GM12878 (cell line): ENCODE data around the gene HPCA.

Experiments
- EP300 ChIP-seq, 2 experiments: fragments of 150-350 bp in 1 of 2; IDR thresholded peaks; 2 replicates each; pipeline ENCODE4 v1.6.1; 2011 to 2012; ENCODE audit warnings: low read depth in 2 of 2, low read length in 2 of 2, borderline replicate concordance in 1 of 2, improper control_type of control experiment in 1 of 2, inconsistent platforms in 1 of 2; ENCODE audit not compliant: control insufficient read depth in 1 of 2
- EZH2 ChIP-seq: IDR thresholded peaks from 2 replicates; pipeline ENCODE4 v1.6.1; 2012; ENCODE audit warnings: low read depth, mild to moderate bottlenecking, control low read depth, inconsistent platforms, low read length, borderline replicate concordance; ENCODE audit not compliant: control insufficient read depth
- GABPA ChIP-seq: IDR thresholded peaks from 2 replicates; pipeline ENCODE4 v1.6.1; 2014; ENCODE audit warnings: antibody characterized with exemption, low read depth, mild to moderate bottlenecking, inconsistent platforms
- NR2F1 ChIP-seq: fragments of 450-650 bp; conservative IDR thresholded peaks from 2 replicates; pipeline ENCODE4 v1.6.1; 2017; ENCODE audit warnings: mild to moderate bottlenecking
- NRF1 ChIP-seq: conservative IDR thresholded peaks from 2 replicates; pipeline ENCODE4 v1.6.1; 2011; ENCODE audit warnings: mild to moderate bottlenecking, low read depth, low read length, improper control_type of control experiment
- RBBP5 ChIP-seq: fragments of 200-600 bp; sonication (generic); conservative IDR thresholded peaks from 2 replicates; pipeline ENCODE4 v1.6.1; 2016
- SIN3A ChIP-seq: IDR thresholded peaks from 2 replicates; pipeline ENCODE4 v1.6.1; 2012; ENCODE audit warnings: low read depth, low read length, improper control_type of control experiment
- SP1 ChIP-seq: IDR thresholded peaks from one replicate; pipeline ENCODE4 v1.6.1; 2011; ENCODE audit warnings: low read depth, low read length
- ZNF274 ChIP-seq: IDR thresholded peaks from one replicate; pipeline ENCODE4 v1.8.0; 2011; ENCODE audit not compliant: insufficient read length, insufficient read depth
- TF ChIP-seq, protein P1 (sequence below), 3 experiments: IDR thresholded peaks in 2 of 3; conservative IDR thresholded peaks in 1 of 3; 2 replicates each; pipeline ENCODE4 v1.5.1; 2011; ENCODE audit warnings: low read depth in 3 of 3, low read length in 3 of 3, mild to moderate bottlenecking in 3 of 3, control low read depth in 2 of 3, moderate library complexity in 2 of 3, inconsistent platforms in 1 of 3, mixed read lengths in 1 of 3; ENCODE audit not compliant: control insufficient read depth in 2 of 3, insufficient read depth in 1 of 3; ENCODE audit errors: extremely low read depth in 1 of 3
- TF ChIP-seq, protein P2 (sequence below): IDR thresholded peaks from 2 replicates; pipeline ENCODE4 v1.6.1; 2012; ENCODE audit warnings: low read length, inconsistent platforms

DNA sequence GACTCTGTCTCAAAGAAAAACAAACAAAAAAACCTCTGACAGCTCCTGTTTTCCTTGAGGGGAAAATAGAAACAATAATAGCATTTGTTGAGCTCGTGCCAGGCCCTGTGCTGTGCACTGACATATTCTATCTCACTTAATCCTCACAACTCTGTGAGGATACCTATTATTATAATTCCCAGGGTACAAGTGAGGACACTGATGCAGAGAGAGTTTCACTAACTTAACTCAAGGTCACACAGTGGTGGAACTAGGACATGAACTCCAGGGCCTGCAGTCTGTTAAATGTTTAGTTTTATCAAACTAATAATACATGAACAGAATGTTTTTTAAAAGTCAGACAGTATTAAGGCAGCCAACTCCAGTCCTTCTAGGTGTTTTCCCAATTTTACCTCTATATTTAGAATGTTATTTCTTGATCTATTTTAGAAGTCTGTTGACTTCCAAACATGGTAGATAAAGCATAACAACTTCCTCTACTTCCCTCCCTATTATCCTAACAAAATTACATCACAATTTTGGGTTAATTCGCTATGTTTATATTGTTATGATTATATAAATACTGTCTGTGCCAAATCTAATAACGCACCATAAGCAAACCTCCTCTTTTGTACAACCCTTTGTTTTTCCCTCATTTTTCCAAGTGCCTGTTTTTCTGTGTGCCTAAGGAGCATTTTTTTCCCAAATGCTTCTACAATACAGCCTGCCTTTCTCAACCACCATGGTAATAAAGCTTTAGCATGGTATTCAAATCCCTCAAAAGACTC, 20.5 kb upstream of the HPCA start:
- TF ChIP-seq, protein P1, sequence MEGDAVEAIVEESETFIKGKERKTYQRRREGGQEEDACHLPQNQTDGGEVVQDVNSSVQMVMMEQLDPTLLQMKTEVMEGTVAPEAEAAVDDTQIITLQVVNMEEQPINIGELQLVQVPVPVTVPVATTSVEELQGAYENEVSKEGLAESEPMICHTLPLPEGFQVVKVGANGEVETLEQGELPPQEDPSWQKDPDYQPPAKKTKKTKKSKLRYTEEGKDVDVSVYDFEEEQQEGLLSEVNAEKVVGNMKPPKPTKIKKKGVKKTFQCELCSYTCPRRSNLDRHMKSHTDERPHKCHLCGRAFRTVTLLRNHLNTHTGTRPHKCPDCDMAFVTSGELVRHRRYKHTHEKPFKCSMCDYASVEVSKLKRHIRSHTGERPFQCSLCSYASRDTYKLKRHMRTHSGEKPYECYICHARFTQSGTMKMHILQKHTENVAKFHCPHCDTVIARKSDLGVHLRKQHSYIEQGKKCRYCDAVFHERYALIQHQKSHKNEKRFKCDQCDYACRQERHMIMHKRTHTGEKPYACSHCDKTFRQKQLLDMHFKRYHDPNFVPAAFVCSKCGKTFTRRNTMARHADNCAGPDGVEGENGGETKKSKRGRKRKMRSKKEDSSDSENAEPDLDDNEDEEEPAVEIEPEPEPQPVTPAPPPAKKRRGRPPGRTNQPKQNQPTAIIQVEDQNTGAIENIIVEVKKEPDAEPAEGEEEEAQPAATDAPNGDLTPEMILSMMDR (IDR thresholded peaks at IDR 0.05 in 2 of 3, conservative IDR thresholded peaks at IDR 0.05 in 1 of 3; ENCODE audit: control insufficient read depth in 2 of 3, extremely low read depth in 1 of 3, insufficient read depth in 1 of 3, low read depth in 3 of 3, low read length in 3 of 3) = no peak
- TF ChIP-seq, protein P2, sequence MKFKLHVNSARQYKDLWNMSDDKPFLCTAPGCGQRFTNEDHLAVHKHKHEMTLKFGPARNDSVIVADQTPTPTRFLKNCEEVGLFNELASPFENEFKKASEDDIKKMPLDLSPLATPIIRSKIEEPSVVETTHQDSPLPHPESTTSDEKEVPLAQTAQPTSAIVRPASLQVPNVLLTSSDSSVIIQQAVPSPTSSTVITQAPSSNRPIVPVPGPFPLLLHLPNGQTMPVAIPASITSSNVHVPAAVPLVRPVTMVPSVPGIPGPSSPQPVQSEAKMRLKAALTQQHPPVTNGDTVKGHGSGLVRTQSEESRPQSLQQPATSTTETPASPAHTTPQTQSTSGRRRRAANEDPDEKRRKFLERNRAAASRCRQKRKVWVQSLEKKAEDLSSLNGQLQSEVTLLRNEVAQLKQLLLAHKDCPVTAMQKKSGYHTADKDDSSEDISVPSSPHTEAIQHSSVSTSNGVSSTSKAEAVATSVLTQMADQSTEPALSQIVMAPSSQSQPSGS = no peak
- TF ChIP-seq NR2F1 (no peak), NRF1 (no peak), GABPA (no peak), EZH2 (no peak), EP300 (IDR thresholded peaks at IDR 0.05; ENCODE audit: borderline replicate concordance in 1 of 2, control insufficient read depth in 1 of 2, low read depth in 2 of 2, low read length in 2 of 2) (no peak), RBBP5 (no peak), SP1 (no peak), ZNF274 (no peak), SIN3A (no peak)
